RCC 7860 (cell line): ENCODE data around the gene CNDP2.
"Not testable (repeated sequence)": the region's sequence is repeated elsewhere in the genome, so short reads cannot be mapped to it uniquely, and the experiment has no call there.

Source experiments
- DNase-seq: peaks from one replicate; pipeline ENCODE4 v3.0.0-alpha.2; 2015; ENCODE audit warnings: low spot score
- FAIRE-seq: peaks from 2 replicates; lab custom pipeline; 2012; peaks lifted over from hg19 to GRCh38; lab: Jason Lieb, UNC

CNDP2 gene

DNA sequence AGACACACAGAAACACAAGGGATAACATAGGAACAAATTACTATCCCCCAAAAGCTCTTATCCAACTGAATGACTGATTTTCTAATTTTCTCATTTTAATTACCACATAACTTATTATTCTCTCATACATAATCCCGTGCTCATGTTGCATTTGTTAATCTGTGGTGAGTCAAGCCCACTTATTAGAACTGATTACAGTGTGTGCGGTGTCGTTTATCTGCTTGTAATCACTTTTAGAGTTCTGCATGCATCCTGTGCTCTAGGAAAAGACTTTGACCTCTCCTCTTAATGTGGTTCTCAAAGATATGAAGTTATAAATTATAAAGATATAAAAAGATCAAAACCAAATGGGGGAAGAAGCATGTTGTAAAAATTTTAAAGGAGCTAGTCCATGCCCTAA, 67.8 kb downstream of the CNDP2 start:
- FAIRE-seq: no peak
- DNase-seq: no peak

DNA sequence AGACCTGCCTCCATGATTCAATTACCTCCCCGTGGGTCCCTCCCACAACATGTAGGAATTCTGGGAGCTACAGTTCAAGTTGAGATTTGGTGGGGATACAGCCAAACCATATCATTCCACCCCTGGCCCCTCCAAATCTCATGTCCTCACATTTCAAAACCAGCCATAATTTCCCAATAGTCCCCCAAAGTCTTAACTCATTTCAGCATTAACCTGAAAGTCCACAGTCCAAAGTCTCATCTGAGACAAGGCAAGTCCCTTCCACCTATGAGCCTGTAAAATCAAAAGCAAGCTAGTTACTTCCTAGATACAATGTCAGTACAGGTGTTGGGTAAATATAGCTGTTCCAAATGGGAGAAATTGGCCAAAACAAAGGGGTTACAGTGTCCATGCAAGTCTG, 69.0 kb downstream of the CNDP2 start:
- not testable (repeated sequence) for FAIRE-seq, DNase-seq

DNA sequence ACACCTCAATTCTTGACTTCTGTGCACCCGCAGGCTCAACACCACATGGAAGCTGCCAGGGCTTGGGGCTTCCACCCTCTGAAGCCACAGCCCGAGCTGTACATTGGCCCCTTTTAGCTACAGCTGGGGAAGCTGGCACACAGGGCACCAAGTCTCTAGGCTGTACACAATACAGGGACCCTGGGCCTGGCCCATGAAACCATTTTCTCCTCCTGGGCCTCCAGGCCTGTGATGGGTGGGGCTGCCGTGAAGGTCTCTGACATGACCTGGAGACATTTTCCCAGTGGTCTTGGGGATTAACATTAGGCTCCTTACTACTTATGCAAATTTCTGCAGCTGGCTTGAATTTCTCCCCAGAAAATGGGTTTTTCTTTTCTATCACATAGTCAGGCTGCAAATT, 69.8 kb downstream of the CNDP2 start:
- not testable (repeated sequence) for FAIRE-seq, DNase-seq

DNA sequence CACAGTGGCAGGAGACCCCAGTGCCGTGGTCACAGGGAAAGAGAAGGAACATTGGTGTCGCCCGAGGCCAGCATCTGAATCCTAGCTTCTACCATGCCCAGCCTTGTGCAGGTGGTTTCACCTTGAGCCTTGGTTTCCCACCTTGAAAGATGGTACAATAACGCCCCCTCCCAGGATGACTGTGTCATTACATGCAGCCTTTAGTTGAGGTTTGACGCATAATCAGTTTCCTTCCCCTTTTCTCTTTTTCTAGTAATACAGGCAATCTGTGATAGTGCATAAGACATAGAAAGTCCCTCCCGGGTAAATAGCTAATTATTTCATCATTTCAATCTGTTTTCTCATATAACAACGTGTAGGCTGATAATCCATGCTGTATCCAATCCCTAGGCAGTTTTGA, 71.7 kb downstream of the CNDP2 start:
- FAIRE-seq: no peak
- no peak for DNase-seq

DNA sequence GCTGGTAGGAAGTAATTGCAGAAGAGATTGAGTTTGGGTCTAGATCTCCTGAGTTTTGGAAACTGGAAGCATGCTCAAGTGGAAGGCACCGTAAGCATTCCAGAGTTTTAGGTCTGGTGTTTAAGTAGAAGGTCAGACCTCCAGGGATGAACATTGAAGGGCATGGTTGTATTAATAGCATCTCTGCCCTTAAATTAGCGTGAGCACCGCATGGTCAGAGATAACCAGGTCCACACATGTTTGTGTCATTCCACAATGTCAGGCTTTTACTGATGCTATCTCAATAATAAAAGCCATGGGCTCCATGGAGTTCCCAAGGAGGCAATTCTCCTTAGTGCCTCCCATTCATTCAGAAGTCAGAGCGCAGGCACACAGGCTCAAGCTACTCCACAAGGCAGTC, 73.2 kb downstream of the CNDP2 start:
- DNase-seq: no peak
- FAIRE-seq: no peak

DNA sequence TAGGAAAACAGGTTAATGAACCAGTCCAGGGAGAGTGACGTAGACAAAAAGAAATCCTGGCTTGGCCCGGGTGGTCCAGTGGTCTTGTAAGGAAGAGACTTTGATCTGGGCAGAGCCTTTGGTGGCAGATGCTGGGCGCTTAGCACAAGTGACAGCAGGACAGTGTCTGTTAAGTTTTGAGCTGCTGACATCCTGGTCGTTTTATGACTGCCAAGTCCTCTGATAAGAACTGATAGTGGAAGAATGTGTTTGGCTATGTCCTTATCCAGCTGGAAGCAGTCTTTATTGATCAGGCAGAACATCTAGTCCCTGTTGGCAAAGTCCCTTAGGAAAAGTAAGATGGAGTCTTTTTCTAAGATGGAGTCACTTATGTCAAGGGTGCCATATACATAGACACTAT, 74.1 kb downstream of the CNDP2 start:
- FAIRE-seq: no peak

DNA sequence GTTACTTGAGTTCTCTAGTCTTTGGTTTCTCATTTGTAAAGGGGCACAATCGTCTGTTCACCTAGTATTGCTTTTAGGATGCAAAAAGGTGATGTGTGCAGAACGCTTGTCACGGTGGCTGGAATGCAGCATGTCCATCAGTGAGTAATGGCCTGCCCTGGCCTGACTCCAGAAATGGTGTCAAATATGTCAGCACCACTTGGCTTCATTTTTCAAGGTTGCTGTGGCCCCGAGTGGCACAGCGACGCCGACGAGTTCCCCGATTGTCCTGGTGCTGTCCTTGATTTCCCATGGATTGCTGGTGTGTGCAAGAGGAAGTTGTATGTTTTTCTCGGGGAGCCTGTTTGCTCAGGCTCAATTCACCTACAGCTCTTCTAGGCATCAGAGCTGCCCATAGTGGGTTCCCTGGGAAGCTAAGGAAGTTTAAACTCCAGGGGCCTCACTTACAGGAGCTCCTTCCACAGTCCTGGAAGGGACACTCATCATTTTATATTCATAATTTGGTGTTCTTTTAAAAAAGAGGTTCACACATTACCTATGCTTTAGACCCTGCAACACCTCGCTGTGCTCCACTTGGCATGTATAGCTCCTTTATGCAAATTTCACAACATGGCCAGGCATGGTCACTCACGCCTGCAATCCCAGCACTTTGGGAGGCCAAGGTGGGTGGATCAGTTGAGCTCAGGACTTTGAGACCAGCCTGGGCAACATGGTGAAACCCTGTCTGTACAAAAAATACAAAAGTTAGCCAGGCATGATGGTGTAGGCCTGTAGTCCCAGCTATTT, 75.9 kb downstream of the CNDP2 start:
- DNase-seq (no peak), FAIRE-seq (no peak)

More for the DNA sequence above, 74.1 kb downstream of the CNDP2 start:
- no peak for DNase-seq

DNA sequence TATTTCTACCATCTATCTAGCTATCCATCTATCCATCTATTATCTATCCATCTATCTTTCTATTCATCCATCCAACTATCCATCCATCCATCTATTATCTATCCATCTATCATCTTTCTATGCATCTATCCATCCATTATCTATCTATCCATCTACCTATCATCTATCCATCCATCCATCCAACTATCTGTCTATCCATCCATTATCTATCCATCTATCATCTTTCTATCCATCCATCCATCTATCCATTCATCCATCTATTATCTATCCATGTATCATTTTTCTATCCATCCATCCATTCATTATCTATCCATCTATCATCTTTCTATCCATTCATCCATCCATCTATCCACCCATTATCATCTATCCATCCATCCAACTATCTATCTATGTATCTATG, 76.9 kb downstream of the CNDP2 start:
- no peak for FAIRE-seq
- no peak for DNase-seq
